HG03469 (cell line): ENCODE data around the gene USP28.
"Not testable (repeated sequence)": the region's sequence is repeated elsewhere in the genome, so short reads cannot be mapped to it uniquely, and the experiment has no call there.

Source experiments
- ATAC-seq: cut with Tn5 transposase; IDR thresholded peaks from one replicate; pipeline ENCODE4 v1.9.1; 2021; ENCODE audit warnings: mild to moderate bottlenecking, moderate library complexity, moderate number of reproducible peaks; ENCODE audit not compliant: unreplicated experiment

Gene USP28

DNA sequence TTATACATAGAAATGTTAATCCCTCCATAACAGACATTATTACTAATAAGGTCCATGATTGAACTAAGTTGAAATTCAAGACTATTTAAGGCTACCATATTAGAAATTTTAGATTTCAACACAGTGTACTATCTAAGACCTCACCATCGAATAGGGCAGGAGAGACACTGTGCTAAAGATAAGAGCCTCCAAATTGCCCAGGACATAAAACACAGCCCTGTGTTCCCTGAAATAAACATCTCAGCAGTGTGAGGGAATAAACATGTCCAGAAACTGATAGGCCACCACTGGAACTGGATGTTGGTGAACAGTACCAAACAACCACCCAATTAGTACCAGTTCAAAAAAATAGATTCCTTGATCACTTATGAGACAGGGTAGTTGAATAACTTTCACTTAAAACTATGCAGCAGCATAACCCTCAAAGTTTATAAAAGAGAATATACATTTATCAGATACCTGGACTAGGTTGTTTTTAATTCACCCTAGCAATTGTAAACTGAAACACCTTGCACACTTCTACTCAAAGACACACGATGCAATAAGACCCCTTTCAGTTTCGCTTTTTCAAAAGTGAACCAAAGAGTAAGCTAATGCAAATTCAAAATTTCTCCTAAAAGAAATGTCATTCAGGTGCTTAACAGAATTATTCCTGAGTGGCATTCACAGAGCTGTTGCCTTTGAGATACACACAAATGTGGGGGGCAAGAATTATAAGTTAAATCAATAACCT lies 34.3 kb downstream of the USP28 start:
- no peak for ATAC-seq

DNA sequence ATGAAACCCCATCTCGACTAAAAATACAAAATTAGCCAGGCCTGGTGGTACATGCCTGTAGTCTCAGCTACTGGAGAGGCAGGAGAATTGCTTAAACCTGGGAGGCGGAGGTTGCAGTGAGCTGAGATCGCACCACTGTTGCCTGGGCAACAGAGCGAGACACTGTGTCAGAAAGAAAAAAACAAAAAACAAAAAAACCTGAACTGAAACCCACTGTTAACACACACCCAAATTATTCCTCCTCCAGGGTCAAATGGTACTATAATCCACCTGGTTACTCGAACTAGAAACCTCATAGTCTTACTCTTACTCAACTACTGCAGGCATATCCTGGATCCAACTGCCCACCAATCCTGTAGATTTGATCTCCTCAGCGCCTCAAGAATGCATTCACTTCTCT lies 35.5 kb downstream of the USP28 start:
- peak; percentile 89 for ATAC-seq

DNA sequence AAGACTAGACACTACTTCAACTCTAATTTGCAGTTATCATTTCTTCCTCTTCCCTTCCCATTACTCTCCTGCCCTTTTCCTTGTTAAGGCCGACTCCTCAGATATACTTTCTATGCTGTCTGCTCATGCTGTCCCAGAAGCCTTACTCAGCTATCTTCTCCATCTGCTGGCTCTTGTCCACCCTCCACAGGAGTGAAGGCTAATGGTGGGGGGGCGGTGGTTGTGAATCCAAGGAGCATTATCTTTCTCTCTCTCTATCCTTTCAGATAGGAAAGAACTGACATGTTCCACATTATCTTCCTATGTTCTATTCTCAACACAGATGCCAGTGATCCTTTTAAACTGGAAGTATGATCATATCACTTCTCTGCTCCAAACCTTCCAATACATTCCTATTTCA lies 37.4 kb downstream of the USP28 start:
- no peak for ATAC-seq

DNA sequence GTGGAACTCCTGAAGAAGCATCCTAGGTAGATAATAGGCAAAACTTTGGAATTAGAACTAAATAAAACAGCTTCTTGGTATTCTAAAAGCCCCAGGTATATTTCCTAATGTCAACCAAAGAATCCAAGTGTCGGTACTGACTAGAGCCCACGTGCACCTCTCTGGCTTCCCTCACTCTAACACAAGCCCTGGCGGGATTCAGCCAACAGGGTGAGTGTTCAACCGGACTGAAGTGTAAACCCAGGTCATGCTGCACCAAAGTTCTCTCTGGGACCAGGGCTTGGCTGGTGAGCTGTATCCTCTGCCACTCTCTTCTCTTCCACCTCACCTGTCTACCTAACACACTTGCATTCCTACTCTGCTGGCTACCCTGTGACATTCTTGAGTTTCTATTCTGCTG lies 40.1 kb downstream of the USP28 start:
- ATAC-seq: no peak

DNA sequence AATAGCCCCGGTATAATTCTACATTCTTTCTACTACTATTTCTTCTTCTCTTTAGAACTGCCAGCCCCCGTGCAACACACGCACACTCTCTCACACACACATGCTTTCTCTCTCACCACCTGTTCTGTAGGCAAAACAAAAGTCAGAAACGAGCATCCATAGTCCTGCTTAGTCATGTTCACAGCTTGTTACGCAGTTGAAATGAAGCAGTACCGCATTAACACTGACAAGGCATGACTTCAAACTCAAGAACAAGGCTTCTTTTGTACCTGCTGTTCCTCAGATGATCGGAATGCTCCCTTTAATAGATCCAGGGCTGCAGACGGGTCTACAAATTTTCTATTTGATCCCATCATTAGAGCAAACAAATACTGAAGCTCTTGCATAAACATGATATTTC lies 42.2 kb downstream of the USP28 start:
- ATAC-seq: no peak

DNA sequence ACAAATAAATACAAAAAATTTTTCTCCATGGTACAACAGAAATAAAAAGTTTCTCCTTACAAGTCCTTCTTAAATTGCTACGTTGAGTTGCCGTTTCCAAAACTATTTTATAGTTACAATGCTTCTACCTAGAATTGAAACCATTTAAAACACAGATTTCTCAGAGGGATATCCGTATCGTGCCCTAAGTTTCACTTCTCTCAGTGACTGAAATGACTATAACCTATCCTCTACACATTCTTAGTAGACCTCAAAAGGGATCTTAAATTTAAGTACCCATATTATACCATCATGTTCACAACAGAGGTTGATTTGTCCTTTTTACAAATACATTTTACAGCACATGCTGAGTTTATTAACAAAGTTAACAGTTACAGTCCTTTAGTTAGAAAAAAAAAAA lies 44.1 kb downstream of the USP28 start:
- ATAC-seq: peak; percentile 96

DNA sequence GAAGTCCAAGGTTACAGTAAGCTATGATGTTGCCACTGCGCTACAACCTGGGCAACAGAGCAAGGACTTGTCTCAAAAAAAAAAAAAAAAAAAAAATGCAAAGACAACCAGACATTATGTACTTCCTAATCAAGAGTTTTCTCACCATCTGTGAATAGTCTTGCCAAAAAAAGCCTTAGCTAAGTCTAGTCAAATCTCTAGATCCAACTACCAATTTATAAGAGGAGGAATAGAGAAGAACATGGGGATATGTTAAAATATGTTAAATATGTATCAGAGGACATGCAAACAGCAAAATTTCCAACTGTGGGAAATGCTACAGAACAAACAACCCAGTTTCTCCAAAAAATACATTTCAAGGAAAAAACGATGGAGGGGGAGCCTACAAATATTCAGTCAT lies 45.6 kb downstream of the USP28 start:
- no peak for ATAC-seq

DNA sequence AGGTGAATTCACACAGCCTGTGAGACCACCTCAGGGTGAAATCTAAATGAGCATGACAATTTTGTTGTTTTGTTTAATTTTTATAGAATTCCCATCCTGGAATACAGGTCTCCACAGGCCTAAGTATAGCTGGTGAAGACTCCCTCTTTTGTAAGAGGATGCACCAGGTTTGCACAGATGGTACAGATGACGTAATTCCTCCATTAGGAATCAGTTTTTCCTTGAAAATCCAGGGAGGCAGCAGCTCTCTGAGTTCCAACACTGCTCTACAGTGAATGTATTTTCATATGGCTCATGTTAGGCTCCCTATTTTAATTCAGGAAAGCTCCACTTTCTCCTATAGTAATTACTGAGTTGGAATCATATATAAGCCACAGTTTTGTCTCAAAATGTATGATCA lies 47.2 kb downstream of the USP28 start:
- ATAC-seq: no peak

DNA sequence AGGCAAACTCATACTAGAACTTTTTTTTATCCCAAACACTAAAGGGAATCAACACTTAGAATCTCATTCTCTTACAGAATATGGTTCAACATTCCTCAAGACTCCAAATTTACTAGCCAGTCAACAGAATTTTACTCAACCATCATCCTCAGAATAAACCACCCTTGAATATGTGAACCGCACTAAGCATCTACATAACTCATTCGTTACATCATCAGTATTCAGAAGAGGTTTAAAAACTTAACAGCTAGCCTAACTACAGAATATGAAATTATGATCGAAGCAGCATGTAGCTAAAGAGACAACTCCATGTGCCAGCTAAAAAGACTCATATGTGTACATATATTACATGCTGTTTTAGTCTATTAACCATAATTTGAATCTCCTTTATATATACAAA lies 47.9 kb downstream of the USP28 start:
- no peak for ATAC-seq

DNA sequence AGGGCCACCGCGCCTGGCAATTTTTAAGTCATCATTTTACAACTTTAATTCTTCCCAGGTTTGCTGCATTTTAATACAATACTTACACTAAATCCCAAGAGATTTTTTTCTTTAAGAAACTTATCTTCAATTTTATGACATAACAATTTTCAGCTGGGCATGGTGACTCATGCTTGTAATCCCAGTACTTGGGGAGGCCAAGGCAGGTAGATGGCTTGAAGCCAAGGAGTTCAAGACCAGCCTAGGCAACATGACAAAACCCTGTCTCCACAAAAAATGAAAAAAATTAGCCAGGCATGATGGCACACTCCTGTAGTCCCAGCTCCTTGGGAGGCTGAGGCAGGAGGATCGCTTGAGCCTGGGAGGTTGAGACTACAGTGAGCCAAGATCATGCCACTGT lies 56.9 kb downstream of the USP28 start:
- ATAC-seq: no peak

DNA sequence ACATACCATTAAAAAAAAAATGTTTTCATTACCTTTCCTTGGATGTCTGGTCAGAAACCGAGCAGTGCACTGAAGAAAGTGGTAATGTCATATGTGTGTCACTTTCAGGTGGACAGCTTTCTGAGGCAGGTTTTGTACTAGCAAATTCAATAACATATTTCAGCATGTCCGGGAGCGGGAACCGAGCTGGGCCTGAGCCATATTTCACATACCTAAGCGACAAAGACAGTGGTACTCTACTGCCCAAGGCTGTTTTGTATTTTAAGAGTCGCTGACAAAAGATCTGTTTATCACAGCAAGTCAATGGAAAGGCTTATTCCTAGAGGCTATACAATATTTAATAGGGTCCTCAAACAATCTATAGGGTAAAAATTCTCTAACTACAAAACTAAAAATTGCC lies 57.7 kb downstream of the USP28 start:
- no peak for ATAC-seq

DNA sequence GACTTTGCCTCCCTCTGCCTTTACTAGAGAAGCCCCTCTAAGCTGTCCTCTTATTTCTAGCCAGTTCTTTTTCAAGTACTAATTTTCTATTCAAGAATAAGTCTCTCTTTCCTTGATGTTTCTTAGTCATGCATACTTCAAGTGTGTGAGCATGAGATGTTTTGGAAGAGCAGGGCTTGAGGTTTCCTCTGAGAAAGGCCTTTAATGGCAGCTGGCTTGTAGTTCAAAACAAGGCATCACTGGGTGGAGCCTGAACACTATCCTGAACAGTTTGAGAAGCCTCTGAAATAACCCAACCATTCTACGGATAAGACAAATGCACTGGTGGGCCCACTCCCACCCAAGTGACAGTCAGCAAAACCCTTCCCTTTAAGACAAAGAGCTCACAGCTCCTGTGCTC lies 58.2 kb downstream of the USP28 start:
- ATAC-seq: no peak

DNA sequence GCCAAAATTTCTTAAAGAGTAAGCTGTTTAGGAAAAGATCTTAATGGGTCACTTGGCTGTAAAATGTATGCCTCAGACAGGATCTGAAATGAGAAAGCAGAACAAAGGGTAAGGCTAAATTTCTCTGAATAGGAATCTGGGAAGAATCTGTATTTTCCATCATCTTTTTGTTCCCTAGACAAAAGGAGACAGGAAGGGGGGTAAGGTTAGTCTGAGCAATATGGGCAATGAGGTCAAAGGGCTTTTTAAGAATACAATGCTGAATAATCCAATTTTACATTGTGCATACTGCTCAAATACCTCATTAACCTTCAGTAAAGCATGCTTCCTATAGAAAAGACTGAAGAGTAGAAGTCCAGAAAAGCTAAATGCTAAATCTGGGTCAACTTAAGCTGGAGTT lies 61.2 kb downstream of the USP28 start:
- ATAC-seq: no peak

DNA sequence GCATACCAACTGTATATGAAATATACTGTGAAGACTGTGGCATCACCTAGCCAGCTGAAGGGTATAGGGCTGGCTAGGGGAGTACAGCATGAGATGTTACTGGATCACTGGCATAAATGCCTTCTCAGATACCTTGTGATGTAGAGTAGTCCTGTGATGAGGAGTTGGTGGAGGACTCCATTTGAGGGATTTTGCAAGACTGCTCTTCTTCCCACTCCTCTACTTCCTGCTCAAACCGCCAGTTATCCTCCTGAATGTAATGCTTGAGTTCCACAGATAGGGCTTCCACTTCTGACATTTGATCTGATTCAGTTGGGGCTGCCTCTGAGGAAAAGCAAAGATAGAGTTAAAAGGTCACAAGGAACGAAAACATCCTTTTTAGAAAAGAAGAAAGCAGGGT lies 66.4 kb downstream of the USP28 start:
- no peak for ATAC-seq

DNA sequence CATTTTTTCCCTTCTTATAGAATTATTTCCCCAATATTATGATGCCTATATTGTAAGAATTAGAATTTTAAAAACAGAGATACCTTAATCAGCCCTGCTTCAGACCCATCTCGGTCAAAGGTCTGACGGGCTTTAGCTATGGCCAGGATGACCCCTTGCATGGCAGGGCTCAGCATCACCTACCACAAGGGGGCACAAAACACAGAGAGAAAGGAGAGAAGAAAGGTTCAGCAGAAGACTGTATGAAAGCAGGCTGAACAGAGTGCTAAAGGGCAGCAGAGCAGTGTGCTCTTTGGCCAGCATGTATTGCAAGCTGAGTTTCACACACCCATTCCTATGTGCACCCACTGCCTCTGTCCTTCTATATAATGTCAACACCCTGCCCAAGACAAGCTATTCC lies 69.0 kb downstream of the USP28 start:
- no peak for ATAC-seq

DNA sequence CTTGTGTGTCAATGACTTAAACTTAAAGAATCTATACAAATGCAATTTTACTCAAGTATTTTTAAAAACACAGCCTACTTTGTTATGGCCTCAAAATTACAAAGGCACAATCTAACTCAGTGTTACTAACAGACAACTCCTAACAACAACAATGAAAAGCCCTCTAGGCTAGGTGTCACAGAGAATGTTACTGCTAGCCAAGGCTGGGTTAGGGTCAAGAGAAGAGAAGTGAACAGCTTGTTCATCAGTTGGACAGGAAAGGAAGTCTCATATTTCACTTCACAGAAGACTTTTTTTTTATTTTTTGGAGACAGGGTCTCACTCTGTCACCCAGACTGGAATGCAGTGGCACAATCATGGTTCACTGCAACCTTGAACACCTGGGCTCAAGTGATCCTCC lies 69.7 kb downstream of the USP28 start:
- ATAC-seq: no peak

DNA sequence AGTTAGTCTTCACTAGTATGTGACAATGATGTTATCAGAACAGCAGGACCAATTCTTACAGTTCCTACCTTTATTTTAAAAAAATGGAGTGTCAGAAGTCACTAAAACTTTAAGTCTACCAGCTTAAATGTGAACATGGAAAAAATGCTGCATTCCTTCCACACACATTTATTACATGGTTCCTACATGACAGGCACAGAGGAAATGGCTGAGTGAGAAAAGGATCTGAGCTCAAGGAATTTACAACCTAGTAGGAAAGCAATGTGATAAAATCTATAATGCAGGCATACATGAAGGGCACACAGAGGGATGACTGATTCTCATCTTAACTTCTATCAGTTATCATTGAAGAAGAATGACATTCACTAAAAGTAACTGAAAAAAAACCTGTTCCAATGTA lies 72.8 kb downstream of the USP28 start:
- ATAC-seq: no peak

DNA sequence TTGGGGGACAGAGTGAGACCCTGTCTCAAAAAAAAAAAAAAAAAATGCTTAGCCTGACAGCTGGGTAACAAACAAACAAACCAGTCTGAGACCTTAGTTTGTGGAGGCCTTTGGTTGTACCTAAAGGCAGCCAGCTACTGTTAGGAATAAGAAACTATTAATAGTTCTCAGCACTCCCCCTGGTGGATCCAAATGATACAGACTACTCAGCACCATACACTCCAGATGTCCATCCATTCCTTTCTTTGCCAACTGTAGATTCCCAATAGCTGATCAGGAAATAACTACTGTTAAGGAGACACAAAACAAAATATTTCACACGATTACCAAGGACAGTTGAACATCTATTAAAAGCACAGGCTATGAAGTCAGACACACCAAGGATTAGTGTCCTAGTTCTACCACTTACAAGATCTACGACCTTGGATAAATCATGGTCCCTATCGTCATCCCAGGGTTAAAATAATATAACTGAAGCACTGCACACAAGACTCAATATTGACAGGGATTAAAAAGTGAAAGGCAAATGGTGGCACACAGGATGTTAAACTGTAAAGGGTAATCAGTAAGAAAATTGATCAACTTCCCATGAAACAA lies 78.6 kb downstream of the USP28 start:
- no peak for ATAC-seq

DNA sequence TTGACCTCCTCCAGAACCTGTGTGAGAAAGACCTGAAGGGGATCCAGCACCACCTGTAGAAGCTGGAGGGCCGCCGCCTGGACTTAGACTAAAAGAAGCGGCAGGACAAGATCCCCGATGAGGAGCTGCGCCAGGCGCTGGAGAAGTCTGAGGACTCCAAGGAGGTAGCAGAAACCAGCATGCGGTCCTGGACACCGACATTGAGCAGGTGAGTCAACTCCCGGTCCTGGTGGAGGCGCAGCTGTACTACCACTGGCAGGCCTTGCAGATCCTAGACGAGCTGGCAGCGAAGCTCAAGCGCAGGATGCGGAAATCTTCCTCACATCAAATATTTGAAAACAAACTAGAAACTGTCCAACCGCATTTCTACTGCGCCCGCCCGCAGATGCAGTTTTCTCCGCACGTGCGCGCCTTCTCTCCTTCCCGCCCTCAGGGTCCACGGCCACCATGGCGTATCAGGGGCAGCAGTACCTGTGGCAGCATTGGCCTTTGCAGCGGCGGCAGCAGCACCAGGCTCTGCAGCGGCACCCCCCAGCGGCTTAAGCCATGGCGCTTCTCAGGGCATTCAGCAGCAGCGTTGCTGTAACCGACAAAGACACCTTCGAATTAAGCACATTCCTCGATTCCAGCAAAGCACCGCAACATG lies 85.6 kb downstream of the USP28 start:
- ATAC-seq: no peak

DNA sequence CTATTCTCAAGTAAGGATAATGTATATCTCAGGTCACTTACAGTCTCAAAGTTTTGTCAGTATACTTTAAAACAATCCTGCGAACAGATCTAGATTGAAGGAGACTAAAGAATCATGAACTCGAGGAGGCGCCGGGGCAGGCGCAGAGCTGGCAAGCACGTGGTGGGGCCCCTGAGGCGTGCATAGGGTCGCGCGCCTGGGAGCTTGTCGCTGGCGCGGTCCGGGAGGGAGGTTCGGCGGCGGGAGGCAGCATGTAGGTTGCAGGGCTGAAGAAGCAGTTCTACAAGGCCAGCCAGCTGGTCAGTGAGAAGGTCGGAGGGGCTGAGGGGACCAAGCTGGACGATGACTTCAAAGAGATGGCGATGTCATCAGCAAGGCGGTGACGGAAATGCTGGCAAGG lies 86.4 kb downstream of the USP28 start:
- ATAC-seq: not testable (repeated sequence)

DNA sequence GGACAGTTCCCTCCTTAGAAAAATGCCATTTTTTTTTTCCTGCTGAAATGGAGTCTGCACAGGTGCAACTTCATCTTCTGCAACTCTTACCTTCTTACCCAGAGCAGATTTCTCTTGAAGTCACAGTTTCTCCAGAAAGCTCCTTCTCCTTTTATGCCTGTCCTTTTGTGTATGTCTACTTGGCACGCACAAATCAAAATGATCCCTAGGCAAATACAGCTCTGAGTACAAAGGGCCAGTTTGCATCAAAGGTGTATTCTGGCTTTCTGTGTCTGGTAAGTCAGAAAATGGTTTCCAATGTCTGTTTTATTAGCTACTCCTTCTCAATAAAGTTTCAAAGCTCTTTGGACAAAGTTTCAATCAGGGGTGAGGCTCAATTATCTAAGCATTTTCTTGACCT lies 93.2 kb downstream of the USP28 start:
- ATAC-seq: no peak

DNA sequence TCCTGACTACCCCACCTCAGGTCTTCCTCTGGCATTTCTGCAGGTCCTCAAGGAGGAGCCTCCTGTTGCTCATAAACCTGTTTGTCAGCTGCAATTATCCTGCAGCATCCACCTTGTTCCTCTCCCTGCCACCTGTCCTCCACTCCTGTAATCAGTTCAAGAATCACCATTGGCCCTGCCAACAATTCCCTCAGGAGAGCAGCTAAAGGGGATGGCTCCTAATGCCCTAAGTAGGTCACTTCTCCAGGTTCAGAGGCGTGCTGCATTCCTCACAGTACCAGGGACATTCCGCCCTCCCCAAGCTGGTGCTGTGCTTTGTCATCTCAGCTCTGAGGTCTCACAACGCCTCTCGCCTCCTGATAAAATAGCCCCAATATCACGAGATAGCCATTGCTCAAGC lies 93.7 kb downstream of the USP28 start:
- ATAC-seq: no peak

DNA sequence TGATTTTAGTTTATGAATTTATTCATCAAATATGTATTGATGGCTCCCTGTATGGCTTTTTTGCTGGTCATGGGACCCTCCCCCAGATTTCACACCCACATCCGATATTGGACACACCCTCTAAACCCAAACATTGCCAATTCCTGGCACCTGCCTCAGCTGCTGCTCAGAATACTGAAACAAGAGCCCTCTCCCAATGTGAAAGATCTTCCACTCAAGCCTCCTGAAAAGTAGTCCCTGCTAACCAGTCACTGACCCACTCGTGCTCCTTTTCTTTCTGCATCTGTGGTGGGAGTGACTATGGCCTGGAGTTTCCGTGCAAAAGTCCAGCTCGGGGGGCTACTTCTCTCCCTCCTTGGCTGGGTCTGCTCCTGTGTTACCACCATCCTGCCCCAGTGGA lies 95.9 kb downstream of the USP28 start, which contains the start of gene CLDN25:
Gene CLDN25, plus strand, starts transcription at position 301 of the 400 bp plus-strand sequence. Its CDS starts 0 bp downstream, at position 301.
- no peak for ATAC-seq
